HG03460 (cell line): ENCODE measurements around the gene NRXN3.

ENCODE experiments used
- ATAC-seq: cut with Tn5 transposase; IDR thresholded peaks from one replicate; pipeline ENCODE4 v1.9.1; 2021; ENCODE audit not compliant: unreplicated experiment

The NRXN3 gene

DNA sequence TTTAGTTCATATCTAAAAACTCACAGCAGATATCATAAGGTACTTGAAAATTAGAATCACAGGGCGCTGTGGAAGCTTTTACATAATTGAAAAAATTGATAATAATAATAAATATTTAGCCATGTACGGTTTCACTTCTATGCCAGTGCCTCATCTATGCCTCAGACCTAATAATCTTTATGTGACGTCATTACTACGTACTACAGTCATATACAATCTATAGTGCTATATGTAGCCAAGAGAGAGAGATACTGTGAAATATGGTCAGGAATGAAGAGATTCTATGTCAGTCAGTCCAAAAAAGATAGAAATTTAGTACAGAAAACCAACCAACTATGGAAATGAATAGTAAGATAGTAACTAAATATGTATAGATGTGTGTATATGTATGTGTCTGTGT, 1010.5 kb downstream of the NRXN3 start:
- ATAC-seq = no peak

DNA sequence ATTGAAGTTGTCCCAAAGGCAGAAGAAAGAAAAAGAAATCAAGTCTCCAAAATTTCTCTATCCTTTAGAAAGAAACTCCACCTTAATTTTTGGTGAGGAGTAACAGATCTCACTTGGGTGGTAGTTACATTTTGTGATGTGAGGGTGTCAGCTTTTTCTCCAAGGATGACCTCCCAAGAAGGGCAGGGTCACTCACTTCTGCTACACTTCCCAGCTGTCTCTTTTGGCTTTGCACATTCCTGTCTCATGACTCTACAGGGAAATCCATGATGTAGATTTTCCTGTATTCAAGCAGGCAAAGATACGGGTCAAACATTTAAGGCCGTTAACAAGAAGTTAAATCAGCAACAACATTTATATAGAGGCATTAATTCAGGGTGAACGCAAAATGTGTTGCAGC, 1016.4 kb downstream of the NRXN3 start:
- ATAC-seq = no peak

DNA sequence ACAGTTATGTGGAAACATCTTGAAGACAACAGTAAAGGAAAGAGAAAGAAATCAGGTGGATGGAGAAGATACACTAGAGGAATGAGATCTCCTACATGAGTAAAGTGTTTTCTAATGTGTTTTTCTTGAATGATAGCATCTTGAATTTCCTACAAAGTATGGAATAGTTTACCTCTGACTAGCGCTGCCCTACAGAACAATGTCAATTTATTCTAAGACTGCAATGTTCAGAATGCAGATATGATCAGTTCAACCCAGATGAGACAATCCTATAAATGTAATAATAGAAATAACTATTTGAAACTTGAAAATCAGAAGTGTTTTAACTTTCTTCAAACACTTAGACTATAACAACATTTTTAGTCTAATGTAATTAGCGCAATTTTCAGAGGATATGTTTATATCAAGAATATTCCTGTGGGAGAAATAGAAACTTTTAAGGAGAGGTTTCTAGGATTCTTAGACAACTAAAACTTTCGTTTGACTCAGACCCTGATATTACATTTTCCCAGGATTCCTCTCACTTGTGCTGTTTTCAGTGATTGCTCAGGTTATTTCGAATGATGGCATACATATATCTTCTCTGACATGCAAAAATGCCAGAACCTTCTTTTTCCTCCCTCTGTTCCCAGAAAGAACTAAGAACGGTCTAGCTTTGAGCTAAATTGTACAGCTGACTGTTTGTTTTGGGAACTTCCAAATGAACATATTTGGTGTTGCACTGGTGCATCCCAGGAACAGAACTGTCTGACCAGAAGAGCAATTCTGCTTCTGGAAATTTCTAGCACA, 1023.7 kb downstream of the NRXN3 start:
- no peak for ATAC-seq

DNA sequence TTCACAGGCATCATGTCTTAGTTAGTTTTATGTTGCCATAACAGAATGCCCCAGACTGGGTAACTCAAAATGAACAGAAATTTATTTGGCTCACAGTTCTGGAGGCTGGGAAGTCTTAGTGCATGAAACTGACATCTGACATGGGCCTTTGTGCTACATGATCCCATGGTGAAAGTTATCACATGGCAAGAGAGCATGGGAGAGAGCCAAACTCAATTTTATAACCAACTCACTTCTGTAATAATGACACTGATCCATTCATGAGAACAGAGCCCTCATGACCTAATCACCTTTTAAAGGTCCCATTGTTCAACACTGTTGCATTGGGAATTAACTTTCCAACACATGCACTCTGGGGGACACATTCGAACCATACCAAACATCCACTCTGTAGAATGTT, 1026.0 kb downstream of the NRXN3 start:
- ATAC-seq = no peak

GRCh38 chr14:79197516-79197915, 1027.3 kb downstream of the NRXN3 start:
- no peak for ATAC-seq

DNA sequence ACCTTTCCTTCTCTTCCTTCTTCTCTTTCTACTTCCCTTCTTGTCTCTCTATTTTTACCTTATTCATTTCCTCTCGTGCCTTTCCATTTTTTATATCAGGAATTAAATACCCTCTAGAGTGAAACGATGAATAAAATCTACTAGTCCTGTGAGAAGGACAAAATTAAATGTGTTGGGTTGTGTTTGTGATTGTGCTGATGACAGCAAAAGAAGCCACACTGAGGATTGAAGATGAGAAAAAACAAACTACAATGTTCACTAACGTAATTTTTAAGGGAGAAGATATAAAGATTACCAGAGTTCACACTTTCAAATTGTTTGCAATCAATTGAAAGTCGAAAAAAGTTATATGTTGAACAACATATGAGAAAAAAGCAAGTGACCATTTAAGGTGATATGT, 1029.0 kb downstream of the NRXN3 start:
- no peak for ATAC-seq

DNA sequence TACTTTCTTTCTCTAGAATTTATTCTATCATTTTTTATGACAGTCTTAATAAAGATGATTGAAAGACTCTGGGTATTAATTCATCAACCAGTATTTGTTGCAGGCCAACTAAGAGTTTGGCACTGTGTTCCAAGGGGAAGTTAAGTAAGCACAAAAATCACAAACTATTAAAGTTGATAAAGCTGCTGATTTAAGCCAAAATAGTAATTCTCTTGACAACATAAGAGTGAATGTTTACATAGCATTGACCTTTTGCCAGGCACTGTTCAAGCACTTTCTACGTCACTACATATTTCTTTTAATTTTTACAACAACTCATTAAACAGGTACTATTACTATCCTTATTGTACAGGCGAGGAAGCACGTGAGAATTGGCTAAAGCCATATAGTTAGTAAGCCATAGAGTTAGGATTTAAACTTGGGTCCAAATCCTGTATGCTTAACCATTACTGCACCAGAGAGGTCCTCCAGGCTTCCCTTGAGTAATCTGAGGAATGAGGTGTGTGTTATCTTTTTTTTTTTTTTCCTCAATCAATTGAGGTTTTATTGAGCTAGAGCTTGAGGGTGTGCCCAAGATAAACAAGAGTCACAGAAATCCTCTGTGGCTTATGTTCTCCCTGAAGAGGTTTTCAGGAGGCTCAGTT, 1031.5 kb downstream of the NRXN3 start:
- no peak for ATAC-seq

- ATAC-seq = no peak
Measured at GRCh38 chr14:79204591-79204990, 1034.4 kb downstream of the NRXN3 start.

- ATAC-seq = no peak
Measured at GRCh38 chr14:79209418-79209817, 1039.2 kb downstream of the NRXN3 start.

DNA sequence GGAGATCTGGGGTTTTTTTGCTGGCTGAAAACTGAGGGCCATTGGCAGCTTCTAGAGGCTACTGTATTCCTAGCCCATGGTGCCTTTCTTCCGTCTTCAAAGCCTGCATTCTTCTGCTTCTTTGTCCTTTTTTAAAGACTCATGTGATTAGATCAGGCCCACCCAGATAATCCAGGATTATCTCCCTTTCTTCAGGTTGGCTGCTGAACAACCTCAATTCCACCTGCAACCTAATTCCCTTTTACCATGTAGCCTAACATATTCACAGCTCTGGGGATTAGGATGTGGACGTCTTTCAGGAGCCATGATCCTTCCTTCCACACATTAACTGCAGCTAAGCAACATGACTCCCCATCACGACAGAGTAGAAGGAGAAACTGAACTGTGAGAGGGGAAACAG, 1055.6 kb downstream of the NRXN3 start:
- ATAC-seq = no peak

- ATAC-seq = no peak
Measured at GRCh38 chr14:79229383-79229909, 1059.3 kb downstream of the NRXN3 start.

DNA sequence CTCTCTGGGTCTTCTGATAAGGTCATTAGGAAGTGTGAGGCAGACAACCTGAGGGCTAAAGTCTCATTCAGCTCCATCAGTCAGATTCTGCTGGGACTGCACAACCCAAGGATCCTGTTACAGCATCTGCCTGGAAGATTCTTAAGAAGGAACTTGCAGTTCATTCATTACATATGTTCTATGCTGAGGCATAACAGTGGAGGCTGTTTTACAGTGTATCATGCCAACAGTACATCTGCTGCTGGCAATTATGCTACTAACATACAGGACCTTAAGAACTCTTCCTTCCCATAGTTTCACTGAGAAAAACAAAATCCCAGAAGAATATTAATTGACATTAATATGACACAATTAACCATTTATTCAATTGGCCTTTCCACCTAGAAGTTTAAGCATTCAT, 1072.5 kb downstream of the NRXN3 start:
- ATAC-seq = no peak

DNA sequence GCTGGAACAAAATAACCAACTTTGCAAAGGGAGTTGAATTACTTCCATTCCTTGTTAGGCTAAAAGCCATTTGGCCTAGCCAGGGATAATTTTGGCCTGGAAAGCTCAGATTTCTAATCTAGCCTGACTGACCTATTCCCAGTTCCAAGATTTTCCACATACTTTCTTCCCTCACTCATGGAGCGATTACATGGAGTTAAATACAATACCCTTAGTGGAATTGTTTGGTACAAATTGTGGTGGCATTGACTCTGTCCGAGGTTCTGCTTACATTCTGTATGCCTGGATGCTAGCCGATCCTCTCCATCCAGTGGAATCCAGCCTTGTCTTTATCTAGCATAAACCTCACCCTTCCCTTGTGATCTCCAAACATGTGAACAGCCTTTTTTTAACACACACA, 1076.0 kb downstream of the NRXN3 start:
- no peak for ATAC-seq

DNA sequence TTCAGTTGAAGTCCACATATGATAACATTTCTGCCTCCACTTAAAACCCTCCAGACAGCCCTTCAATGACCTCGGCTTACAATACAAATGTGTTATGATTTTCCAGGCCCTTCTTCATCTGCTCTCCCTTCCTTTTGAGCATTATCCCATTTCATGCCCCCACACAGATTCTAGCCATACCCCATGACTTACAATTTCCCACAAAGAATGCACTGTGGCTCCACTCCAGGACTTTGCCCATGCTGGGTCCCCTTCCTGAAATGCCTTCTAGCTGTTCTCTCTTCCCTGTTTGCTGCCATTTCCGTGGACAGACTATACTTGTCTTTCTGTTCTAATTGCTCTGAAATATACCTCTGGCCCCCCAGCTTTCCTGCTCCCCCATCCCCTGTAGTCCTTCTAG, 1078.0 kb downstream of the NRXN3 start:
- ATAC-seq = no peak

DNA sequence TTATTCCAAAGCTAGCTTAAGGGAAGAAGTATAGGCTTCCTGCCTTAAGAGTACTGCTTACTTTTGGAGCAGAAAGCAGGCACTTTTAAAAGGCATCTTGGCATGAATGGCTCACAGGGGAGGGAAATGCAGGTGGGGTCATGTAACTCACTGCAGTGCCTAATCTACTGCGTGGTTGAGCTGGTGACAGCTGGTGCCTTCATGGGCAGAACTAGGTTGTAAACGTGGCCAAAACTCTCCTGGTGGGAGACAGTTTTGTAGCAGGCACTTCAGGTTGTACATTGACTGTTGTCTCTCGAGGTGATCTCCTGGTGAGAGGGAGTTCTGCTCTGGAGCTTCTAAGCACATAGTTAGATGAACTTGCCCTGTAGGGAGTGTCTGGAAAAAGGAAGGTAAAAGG, 1078.6 kb downstream of the NRXN3 start:
- no peak for ATAC-seq

DNA sequence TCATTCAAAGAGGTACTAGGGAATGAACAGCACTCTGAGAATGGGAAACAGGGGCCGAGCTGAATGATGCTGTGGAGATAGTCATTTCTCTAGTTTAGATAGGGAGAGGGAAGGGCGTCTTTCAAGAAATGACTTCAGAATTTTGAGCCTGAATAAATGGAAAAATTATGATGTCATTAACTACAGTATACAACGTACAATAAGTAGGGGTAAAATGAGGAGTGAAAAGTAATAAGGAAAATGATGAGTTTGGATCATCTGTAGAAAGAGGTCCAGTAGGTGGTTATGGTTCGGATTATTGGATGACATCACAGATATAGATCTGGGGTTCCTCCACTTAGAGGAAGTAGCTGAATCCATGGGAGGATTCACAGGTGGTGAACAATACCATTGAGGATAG, 1081.1 kb downstream of the NRXN3 start:
- no peak for ATAC-seq

DNA sequence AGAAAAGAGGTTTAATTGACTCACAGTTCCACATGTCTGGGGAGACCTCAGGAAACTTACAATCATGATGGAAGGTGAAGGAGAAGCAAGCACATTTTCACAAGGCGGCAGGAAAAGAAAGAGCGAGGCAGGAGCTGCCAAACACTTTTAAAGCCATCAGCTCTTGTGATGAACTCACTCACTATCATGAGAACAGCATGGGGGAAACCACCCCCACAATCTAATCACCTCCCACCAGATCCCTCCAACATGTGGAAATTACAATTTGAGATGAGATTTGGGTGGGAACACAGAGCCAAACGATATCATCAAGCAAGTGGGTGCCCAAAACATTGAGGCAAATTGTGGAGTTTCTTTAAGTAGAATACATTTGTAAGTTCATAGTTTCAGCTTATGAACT, 1083.4 kb downstream of the NRXN3 start:
- no peak for ATAC-seq

- no peak for ATAC-seq
Measured at GRCh38 chr14:79254069-79254775, 1084.0 kb downstream of the NRXN3 start.

DNA sequence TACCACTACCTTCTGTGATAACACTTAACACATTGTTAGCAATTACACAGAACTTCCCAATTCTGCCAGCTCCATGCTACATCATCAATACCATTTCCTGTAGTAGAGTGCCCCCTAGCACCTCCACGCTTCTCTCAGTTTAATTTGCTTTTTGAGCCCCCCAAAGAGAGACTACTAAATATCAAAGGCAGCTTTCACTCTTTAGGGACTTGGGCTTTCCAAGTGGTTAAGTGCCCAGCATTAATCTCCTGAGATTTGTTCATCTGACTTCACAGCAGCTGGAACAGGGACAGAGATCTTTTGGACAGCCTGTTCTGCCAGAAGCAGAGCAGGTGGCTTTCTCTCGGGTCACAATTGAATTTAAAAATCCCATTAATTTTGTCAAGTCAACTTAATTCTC, 1086.2 kb downstream of the NRXN3 start:
- no peak for ATAC-seq

DNA sequence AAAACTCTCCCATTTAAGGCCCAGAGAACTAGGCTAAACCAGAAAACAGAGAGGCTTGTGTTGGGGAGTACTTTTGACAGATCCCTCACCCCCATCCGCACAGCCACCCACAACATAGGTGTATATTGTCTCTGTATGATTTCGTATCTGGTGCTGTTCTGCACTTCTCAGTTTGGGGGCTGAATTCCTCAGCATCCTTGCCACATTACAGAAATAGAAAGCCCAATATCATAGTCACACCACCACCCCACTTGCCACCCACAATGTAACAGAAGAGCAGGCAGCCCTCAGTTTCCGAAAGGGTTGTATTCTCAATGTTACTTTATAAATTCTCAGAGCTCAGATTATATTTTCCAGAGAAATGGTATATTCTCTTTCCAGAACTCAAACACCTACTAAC, 1090.2 kb downstream of the NRXN3 start:
- ATAC-seq = no peak

DNA sequence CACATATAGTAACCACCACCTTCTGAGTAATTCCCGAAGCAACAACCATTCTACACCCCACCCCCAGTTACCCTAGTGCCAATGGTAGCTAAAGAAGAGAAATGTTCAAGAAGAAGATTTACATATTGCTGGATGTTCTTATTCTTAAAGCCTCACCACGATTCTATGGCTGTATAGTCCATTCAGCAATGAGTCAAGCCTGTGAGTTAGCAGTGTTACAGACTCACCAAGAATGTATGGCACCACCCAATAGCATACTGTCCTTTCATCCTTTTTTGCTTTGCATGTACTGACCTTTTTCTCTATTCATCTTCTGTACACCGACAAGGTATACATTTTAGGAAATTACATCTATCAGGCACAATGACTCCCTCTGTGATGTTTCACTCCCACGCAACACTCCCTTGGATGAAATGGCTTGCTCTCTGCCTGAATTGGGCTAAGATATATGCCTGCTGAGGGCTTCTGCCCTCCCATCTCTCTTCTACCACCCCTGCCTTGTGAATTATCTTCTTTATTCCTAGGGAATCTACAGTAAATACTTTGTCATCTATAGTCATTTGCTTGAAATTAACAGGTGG, 1095.3 kb downstream of the NRXN3 start:
- ATAC-seq = no peak

DNA sequence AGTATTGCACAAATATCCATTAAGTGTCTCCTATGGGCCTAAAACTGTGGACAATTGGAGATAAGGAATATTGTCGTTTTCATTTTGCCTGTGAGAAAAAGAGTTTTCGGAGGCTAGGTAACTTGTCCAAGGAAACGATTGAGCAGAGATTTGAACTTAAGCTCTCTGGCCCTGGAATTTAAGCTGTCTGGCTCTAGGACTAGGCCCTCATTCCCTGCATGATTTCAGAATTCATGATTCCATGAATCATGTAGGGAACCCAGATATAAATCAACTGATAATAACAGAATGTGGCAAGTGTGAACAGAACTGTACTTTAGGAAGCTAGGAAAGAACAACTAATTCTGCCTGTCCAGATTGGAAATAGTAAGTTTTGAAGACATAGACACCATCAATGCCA, 1100.2 kb downstream of the NRXN3 start:
- no peak for ATAC-seq
